GM12873 (cell line): ENCODE data around the gene APP.

ENCODE experiments used
- CTCF ChIP-seq: IDR thresholded peaks from 2 replicates; pipeline ENCODE4 v1.5.1; 2012; ENCODE audit warnings: low read depth, mild to moderate bottlenecking, moderate library complexity, low read length, control low read depth; ENCODE audit not compliant: insufficient read depth; ENCODE audit errors: missing control alignments

APP gene

GRCh38 chr21:26061437-26061836 lies 109.1 kb downstream of the APP start:
- no peak for TF ChIP-seq CTCF

GRCh38 chr21:26060335-26061115 lies 110.0 kb downstream of the APP start:
- no peak for TF ChIP-seq CTCF

GRCh38 chr21:26057477-26058170 lies 112.9 kb downstream of the APP start:
- TF ChIP-seq CTCF: no peak

- no peak for TF ChIP-seq CTCF
Measured at GRCh38 chr21:26055841-26056264, 114.7 kb downstream of the APP start.

- TF ChIP-seq CTCF: no peak
Measured at GRCh38 chr21:26055010-26055409, 115.6 kb downstream of the APP start.

- TF ChIP-seq CTCF: no peak
Measured at GRCh38 chr21:26052057-26052456, 118.5 kb downstream of the APP start.

- no peak for TF ChIP-seq CTCF
Measured at GRCh38 chr21:26050857-26051256, 119.7 kb downstream of the APP start.
